ENCODE measurements around the gene MACROD2.
"Not testable (repeated sequence)": the region's sequence is repeated elsewhere in the genome, so short reads cannot be mapped to it uniquely, and the experiment has no call there.

Gene MACROD2

DNA sequence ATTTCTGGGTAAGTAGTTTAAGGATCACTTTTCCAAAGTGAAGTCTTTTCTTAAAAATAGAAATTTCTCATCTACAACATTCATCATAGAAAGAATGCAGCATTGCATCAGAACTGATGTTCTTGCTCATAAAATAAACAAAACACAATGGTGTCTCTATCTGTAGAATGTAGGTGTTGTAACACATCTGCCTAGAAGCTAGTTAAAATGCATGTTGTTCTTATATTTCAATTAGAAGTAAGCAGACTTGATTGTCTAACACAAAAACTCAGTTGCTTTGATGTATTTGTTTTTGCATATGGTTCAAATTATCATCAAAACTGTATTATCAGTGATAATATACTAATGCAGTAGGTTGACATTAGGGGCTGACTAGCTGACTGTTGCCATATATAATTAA, 996.8 kb downstream of the MACROD2 start:
- DNase-seq (ENCODE audit: low read depth): no peak

DNA sequence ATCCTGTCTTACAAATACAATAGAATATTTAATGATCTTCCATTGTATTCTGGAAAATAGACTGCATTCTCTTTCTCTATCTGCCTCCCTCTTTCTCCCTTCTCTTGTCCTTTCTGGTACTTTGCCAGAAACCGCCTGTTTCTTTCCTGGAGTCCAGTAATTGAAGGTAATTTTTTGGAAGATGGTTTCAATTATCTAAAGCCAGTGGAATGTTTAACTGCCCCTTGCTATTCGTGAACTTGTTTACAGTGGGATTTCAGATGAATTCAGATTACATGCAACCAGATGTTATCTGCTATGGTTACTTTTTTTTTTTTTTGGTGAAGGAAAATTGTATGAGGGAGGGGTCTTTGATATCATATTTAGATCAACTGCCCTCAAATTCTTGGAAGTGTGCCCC, 997.6 kb downstream of the MACROD2 start:
- DNase-seq (ENCODE audit: low read depth): no peak

DNA sequence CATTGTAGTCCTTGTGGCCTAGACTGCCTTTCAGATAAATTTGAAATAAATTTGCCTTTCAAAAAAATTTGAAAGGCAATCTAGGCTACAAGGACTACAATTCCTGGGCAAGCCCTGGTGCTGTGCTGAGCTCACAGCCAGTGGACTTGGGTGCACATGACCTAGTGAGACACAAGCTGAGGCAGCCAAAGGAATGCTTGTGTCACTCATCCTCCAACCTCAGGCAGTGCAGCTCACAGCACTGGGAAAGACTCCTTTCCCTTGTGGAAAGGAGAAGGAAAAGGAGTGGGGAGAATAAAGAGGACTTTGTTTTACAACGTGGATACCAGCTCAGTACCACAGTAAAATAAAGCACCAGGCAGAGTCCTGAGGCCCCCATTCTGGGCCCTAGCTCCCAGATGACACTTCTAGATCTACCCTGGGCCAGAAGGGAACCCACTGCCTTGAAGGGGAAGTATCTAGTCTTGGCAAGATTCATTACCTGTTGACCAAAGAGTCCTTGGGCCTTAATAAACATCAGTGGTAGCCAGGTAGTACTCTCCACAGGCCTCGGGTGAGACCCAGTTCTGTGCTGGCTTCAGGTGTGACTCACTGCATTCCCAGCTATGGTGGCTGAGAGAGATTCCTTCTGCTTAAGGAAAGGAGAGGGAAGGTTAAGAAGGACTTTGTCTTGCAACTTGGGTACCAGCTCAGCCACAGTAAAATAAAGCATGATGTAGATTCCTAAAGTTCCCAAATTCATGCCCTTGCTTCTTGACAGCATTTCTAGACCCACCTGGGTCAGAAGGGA, 1001.8 kb downstream of the MACROD2 start:
- no peak for DNase-seq (ENCODE audit: low read depth)

DNA sequence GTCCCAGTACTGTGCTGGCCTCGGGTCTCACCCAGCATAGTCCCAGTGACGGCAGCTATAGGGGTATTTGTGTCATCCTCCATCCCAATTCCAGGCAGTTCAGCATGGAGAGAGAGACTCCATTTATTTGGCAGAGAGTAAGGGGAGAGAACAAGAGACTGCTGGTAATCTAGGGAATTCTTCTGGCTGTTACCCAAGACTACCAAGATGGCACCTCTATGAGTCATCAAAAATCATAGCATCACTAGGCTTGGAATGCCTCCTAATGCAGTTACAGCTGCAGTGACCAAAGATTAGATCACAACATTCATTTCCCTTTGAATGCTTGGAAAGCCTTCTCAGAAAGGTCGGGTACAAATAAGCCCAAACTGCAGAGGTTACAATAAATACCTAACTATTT, 1002.5 kb downstream of the MACROD2 start:
- no peak for DNase-seq (ENCODE audit: low read depth)

DNA sequence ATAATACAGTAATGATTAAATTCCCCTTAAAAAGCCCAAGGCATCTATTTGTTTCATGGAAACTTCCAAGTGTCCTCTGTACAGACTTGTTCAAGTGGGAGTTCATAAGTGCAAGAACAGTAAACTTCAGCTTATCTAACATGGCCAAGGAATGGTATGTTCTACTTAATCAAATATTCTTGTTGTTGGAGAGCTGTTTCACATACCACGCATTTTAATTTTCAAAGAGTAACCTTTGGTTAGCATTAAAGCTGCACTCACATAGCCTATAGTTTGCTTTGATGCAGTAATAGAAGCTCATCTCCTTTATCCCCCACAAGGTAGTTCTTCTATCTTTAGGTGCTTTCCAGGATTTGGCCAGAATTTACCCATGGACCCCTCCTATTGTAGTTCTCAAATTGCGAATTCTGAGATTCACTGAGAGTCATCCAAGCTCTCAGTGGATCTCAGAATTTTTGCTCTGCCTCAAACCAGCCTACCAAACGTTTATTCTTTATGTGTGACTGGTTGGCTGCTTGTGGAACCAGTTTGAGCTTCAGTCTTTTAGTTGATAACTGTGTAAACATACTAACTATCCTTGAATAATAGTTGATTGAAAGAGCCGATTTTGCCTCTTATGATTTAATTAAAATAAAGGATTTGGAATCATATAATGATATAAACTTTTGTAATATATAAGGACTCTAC, 1010.1 kb downstream of the MACROD2 start:
- no peak for DNase-seq (ENCODE audit: low read depth)

DNA sequence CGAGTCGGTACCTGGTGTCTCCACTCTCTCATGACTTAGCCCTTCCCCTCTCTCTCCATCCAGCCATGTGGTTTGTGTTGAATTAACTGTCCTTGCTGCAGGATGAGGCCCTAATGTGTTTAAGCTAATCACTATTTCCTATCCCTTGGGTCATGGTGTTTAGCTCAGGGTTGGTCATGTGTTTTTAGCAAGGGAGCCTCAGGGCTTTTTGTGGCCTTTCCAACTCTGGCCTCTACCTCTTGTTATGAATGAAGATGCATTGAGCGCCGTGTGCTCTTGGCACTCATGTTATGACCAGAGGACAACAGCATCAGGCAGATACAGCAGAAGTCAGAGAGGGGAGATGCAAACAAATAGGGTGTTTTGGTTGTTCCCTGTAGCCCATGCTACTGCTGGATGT, 1016.3 kb downstream of the MACROD2 start:
- no peak for DNase-seq (ENCODE audit: low read depth)

DNA sequence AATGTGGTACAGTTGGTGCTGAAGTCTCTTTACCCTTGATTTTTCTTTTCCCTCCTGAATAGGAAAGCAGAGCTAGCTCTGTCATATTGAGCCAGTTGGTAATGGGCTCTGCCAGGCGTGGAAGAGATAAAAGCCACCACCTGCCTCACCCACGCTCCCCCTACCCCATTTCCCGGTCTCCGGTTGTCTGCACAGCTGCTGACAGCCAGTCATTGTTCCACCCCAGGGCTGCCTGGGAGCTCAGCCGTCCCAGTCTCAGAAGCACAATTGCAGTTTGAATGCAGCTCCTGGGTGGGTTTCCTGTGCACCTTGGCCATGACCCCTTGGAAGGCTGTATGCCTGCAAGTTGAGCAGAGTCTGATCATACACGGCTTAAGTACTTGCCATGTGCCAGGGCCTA, 1017.2 kb downstream of the MACROD2 start:
- no peak for DNase-seq (ENCODE audit: low read depth)

DNA sequence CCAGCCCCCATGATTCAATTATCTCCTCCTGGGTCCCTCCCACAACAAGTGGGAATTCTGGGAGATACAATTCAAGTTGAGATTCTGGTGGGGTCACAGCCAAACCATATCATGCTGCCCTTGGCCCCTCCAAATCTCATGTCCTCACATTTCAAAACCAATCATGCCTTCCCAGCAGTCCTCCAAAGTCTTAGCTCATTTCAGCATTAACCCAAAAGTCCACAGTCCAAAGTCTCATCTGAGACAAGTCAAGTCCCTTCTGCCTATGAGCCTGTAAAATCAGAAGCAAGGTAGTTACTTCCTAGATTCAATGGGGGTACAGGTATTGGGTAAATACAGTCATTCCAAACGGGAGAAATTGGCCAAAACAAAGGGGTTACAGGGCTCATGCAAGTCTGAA, 1021.6 kb downstream of the MACROD2 start:
- not testable (repeated sequence) for DNase-seq (ENCODE audit: low read depth)

DNA sequence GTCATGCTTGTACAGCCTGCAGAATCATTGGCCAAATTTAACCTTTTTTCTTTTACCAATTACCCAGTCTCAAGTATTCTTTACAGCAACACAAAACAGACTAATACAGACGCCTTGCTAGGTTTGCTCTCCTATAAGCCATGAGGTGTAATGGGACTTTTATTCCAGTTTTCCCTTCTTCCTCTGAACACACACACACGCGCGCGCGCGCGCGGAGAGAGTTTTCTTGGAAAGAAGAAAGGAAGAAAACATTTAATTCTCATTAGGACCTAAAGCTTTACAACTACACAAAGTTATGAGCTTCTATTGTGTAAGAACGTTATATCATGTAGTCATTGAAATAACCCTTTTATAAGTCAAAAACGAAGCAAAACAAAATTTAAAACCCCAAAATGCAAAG, 1023.6 kb downstream of the MACROD2 start:
- no peak for DNase-seq (ENCODE audit: low read depth)

DNA sequence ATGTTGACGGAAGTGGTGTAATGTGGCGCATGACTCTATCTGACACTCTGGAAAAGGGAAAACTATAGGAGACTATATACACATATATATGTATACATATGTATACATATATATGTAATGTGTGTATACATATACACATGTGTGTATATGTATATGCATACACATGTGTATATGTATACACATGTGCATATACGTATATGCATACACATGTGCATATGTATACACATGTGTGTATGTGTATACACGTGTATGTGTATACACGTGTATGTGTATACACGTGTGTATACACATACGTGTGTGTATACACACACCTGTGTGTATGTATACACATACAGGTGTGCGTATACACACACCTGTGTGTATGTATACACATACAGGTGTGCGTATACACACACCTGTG, 1025.5 kb downstream of the MACROD2 start:
- DNase-seq (ENCODE audit: low read depth): no peak

DNA sequence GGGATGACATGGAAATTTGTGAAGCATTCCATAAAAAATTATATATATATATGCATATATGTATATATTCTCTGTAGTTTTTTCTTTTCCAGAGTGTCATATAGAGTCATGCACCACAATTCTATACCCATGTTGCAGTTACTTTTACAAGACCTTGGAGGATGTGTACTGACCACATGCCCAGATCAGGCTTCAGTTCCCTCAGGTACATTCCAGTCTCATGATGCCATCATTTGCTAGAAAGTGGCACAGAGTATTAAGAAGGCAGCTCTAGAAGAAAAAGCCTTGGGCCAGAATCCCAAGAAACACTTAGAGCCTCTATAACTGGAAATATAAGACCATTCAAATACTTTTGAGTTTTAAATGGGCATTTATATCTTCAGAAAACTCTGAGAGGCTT, 1027.6 kb downstream of the MACROD2 start:
- no peak for DNase-seq (ENCODE audit: low read depth)

DNA sequence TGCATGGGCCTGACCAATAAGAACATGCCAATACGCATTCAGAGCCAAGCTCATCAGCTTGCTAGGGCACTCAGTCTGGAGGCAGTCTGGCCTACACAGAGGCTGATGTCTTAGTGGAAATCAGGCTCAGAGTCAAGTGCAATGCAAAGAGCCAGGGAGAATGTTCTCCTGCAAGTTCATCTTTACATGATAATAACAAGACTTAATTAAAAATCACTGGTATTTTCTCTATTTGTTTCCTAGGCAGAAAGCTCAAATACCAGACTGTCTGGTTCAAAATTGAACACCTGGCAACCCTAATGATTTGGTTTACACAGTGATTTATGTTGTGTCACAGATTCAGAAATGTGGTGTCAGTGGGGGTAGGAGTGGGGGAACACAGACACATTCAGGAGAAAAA, 1031.4 kb downstream of the MACROD2 start:
- DNase-seq (ENCODE audit: low read depth): no peak

DNA sequence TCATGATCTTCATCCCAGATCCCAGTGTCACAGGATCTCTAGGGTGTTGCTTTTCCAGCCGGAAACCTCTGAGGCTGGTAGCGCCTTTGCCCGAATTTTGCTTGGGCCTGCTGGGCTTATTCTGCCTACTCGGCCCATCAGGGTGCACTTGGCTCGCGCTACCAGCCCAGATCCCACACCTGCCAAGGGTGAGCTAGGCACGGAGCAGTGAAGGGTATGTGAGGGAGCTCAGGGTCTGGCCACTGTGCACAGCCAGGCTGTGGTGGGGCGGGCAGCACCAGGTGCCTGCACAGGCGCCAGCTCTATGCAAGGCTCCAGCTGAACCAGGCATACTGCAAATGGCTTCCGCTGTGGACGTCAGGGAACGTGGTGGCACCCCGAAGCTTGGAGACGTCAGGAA, 1035.5 kb downstream of the MACROD2 start:
- DNase-seq (ENCODE audit: low read depth): no peak

DNA sequence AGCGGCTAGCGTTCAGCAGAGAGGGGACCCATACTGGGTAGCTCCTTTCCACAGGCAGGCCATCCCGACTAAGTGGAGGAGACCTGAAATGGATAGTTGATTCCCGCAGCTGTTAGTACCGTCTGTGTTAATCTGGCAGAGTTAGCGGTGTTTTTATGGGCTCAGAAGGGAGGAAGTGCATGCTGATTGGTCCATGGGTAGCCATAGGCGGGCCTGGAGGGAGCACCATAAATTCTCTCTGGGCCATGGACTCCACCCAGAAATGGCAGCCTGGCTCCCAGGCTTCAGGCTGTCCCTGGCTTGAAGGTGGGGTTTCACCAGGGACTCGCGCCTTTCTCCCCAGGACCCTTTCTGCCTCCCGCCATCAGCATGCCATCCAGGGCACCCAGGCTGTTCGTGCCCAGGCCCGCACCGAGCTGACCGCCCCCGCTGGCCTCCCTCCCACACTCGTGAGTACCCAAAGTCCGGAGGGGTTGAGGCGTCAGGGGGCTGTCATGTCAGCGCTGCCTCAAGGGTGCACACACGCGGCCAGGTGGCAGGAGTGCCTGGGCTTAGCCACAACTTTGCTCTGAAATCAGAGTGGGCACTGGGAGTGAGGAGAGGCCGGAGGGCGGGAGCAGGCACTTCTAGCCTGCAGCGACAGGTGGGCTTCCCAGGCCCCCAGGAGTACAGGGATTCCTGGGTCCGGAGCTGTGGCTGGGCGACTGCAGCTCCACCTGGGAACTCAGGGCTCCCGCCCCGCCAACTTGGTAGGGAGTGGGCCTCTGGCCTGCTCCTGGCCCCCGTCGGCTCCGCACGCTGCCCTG, 1036.4 kb downstream of the MACROD2 start:
- no peak for DNase-seq (ENCODE audit: low read depth)

DNA sequence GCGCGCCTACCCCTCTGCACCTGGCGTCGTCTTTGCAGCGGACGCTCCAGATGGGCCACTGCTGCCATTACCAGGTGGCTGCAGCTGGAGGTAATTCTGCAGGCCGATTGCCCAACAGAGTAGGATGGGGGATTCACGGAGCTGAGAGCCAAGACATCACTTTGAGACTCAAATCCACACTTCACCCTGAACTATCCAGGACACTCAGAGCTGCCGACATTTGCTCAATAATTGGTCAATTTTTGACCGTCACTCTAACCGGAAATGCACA, 1037.0 kb downstream of the MACROD2 start:
- DNase-seq (ENCODE audit: low read depth): no peak

DNA sequence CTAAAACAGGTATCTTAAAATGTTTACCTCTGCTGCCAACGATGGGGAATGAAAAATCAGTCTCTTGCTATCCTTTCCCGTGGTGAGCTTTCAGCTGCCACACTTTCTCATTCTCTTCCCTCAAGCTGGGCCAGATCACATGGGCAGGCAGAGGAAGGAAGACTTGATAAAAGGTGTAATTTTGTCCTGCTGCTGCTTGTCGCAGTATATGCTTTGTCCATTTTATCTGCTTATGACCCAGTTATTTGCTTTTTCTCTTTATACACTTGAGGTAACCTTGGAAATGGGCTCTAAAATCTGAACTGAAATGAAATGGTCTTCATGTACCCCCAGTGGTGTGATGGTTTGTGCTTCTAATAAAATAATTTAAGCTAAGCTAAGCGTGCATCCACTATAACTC, 1038.0 kb downstream of the MACROD2 start:
- DNase-seq (ENCODE audit: low read depth): no peak

DNA sequence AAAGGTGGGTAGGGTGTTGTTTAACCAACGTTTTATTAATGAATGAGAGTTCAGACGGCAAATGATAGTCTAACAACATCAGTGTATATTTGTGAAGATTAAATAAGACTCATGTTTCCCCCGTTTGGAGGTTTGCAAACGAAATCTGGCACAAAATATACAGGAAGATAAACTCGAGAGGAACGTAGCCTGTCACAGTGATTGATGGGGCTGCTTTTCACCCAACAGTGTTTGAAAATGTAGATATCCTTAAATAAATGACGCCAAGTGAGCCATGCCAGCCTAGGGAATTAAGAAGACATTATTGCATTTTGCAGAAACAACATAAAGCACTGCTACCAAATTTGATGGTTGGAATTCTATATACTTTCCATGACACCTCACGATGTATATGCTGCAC, 1038.6 kb downstream of the MACROD2 start:
- no peak for DNase-seq (ENCODE audit: low read depth)

DNA sequence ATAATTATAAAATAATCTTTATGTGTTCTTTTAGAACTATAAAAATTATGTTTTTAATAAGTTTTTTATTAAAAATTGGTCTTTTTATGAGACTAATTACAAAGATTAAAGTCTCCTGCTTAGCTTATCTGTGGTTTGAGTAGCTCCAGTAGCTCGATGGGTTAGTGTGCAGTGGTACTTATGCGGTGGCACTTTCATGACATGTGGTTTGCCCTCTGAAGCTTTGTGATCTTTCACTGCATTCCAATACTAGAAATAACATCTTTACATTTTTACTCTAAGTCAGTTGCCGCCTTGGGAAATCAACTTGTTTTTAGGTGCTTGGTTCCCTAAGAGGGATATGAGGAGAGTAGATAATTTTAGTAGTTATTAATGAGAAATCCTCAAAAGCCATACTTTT, 1041.6 kb downstream of the MACROD2 start:
- no peak for DNase-seq (ENCODE audit: low read depth)

DNA sequence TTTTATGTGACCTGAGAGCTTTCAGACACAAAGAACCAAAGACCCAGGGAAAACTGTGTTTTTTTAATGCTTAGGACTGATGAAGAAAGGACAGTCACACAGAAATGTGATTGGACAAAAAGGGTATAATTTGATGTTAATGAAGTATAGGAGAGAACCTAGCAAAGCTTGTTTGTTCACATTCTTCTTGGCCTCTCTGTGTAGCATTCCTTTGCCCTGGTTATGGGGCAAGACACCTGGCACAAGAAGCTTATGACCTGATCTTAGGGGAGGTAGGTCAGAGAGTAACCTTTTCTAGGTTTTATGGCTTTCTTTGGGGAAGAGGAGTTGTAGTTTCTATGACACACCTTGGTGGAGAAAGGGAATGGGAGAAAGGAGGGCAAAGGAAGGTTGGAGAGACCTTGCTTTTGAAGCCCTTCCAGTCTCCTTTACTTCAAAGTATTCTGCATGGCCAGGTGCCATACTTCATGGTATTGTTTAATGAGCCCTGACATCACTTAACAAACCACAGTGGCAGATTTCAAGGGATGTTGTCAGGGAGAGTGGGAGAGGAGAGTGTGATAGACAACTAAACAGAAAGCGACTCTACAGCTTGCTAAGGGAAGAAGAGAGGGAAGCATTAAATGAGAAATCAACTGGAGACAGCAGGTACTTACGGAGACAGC, 1043.9 kb downstream of the MACROD2 start:
- no peak for DNase-seq (ENCODE audit: low read depth)

DNA sequence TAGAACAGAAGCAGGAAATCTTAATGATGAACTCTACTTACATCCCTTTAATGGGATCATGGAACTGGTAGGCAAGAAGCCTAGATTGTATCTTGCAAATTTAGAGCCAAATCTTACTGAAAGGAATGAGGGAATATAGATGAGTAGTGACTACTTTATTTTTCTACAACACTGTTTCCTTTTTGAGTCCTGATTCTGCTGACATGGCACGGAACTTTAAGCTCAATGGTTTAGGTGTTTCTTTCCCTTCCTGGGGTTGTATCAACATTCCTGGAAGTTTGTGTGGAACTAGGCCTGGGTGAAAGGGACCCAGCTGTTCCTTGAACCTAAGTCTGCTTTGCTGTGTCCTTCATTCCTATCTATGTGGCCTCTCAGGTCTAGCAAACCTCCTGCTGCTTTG, 1047.4 kb downstream of the MACROD2 start:
- DNase-seq (ENCODE audit: low read depth): no peak

DNA sequence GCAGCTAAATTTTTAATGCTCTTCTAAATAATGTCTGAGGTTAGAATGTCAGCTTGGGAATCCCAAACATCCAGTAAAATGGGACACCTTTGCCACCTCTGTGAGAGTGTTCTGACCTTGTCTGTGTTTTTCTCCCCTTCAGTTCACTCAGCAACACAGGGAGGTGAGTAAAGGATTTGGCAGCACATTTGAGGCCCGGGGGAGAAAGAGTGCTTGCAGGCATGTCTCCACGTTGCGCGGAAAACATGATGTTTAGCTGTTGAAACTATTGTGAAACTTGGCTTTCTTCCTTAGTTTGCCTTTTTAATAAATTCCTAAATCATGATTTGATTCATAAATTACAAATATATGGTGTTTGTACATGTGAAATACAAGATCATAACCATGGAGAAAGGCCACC, 1049.9 kb downstream of the MACROD2 start:
- DNase-seq (ENCODE audit: low read depth): no peak

DNA sequence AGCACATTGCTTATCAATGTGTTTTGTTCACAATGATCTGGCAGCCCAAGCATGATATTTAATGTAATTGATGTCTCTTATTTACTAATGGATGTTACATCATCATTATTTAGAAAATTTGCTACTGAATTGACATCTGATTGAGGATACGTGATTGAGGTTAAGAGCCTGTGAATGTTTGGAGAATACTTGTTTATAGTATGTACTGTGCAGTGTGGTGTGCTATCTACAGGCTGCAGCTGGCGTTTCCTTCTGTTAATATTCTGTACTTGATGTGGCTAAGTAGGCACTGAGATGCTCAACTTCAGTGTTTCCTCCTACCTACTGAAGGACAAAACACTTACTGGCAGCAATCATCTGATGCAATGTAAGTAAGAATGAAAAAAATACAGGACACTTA, 1051.7 kb downstream of the MACROD2 start:
- no peak for DNase-seq (ENCODE audit: low read depth)

DNA sequence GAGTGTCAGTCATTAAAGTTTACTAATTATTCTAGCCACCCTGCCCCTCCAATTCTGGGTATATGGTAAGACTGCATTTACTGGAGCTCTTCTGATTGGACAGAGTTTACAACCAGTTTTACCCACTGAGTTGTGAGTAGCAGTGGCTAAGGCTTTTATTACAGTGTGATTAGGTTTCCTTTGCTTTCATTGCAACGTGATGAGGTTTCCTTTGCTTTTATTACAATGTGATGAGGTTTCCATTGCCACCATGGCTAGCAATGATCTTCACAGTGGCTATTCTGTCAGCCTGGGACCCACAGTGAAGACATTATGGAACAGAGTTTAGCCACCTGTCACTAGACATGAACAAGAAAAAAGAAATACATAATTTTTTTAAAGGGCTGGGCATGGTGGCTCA, 1052.3 kb downstream of the MACROD2 start:
- no peak for DNase-seq (ENCODE audit: low read depth)
